Stomach smooth muscle (tissue), 2 donors: Measurements from ENCODE around the gene ATP6V1C2.
"Not testable (repeated sequence)": the region's sequence is repeated elsewhere in the genome, so short reads cannot be mapped to it uniquely, and the experiment has no call there.

Experiments used
- H3K27ac ChIP-seq: one replicate; pipeline ENCODE4 v1.7.0; 2013; ENCODE audit warnings: mild to moderate bottlenecking, low read length, inconsistent platforms
- H3K27me3 ChIP-seq, 2 donors: one replicate each; pipeline ENCODE4 v1.7.0; 2013; ENCODE audit warnings: low read length in 2 of 2; ENCODE audit not compliant: insufficient read depth in 2 of 2, control insufficient read depth in 1 of 2
- H3K36me3 ChIP-seq, 2 donors: one replicate each; pipeline ENCODE4 v1.7.0; 2013; ENCODE audit warnings: low read length in 2 of 2; ENCODE audit not compliant: control insufficient read depth in 2 of 2, insufficient read depth in 2 of 2
- H3K4me1 ChIP-seq: one replicate; pipeline ENCODE4 v1.7.0; 2013; ENCODE audit warnings: low read length; ENCODE audit not compliant: control insufficient read depth, insufficient read depth
- H3K4me3 ChIP-seq, 2 donors: one replicate each; pipeline ENCODE4 v1.7.0; 2013; ENCODE audit warnings: low read length in 2 of 2
- H3K9ac ChIP-seq, 2 donors: one replicate each; pipeline ENCODE4 v1.7.0; 2013; ENCODE audit warnings: low read length in 2 of 2, mild to moderate bottlenecking in 1 of 2
- H3K9me3 ChIP-seq, 2 donors: one replicate each; pipeline ENCODE4 v1.7.0; 2013; ENCODE audit warnings: low read length in 2 of 2; ENCODE audit not compliant: control insufficient read depth in 2 of 2
- donor health status: healthy.
- donor health status: Pancreatic carcinoma.

ATP6V1C2 gene

GRCh38 chr2:10795508-10796046 is 74.1 kb downstream of the ATP6V1C2 start:
- Histone ChIP-seq H3K9ac (no peak overlapping the region), H3K4me1 (no peaks in the 10 kb centered on the region), H3K9me3 (no peaks in the 10 kb centered on the region), H3K27me3 (no peaks in the 10 kb centered on the region), H3K4me3 (no peak overlapping the region), H3K36me3 (peaks cover 25 to 46% of the 10 kb centered on the region in 2 donors), H3K27ac (no peak overlapping the region)

- no peak overlapping the region for H3K27ac ChIP-seq
- H3K4me3 ChIP-seq = no peak overlapping the region
- no peaks in the 10 kb centered on the region for H3K9me3 ChIP-seq
- no peaks in the 10 kb centered on the region for H3K4me1 ChIP-seq
- H3K36me3 ChIP-seq = peaks cover 25 to 44% of the 10 kb centered on the region in 2 donors
- H3K27me3 ChIP-seq = no peaks in the 10 kb centered on the region
- H3K9ac ChIP-seq = no peak overlapping the region
These were observed 75.3 kb downstream of the ATP6V1C2 start for GRCh38 chr2:10796703-10797102.

GRCh38 chr2:10798783-10799182 is 77.4 kb downstream of the ATP6V1C2 start:
- Histone ChIP-seq H3K36me3 (peaks cover 19 to 31% of the 10 kb centered on the region in 2 donors), H3K27ac (no peak overlapping the region), H3K9ac (no peak overlapping the region), H3K27me3 (no peaks in the 10 kb centered on the region), H3K4me1 (no peaks in the 10 kb centered on the region), H3K4me3 (no peak overlapping the region), H3K9me3 (no peaks in the 10 kb centered on the region)

GRCh38 chr2:10800163-10800562 is 78.7 kb downstream of the ATP6V1C2 start:
- no peaks in the 10 kb centered on the region for H3K4me1 ChIP-seq
- no peak overlapping the region for H3K4me3 ChIP-seq
- no peaks in the 10 kb centered on the region for H3K27me3 ChIP-seq
- no peaks in the 10 kb centered on the region for H3K9me3 ChIP-seq
- no peak overlapping the region for H3K9ac ChIP-seq
- no peak overlapping the region for H3K27ac ChIP-seq
- peaks cover 17 to 29% of the 10 kb centered on the region in 2 donors for H3K36me3 ChIP-seq

GRCh38 chr2:10802657-10803056 is 81.2 kb downstream of the ATP6V1C2 start:
- H3K4me1 ChIP-seq = no peaks in the 10 kb centered on the region
- no peak overlapping the region for H3K4me3 ChIP-seq

GRCh38 chr2:10805990-10806389 is 84.6 kb downstream of the ATP6V1C2 start:
- not testable (repeated sequence) for H3K36me3 ChIP-seq, H3K4me3 ChIP-seq, H3K27ac ChIP-seq, H3K9ac ChIP-seq, H3K9me3 ChIP-seq, H3K27me3 ChIP-seq, H3K4me1 ChIP-seq

More at GRCh38 chr2:10802657-10803056, 81.2 kb downstream of the ATP6V1C2 start:
- no peak overlapping the region for H3K27ac ChIP-seq
- H3K9me3 ChIP-seq = no peaks in the 10 kb centered on the region
- H3K36me3 ChIP-seq = peaks cover 9 to 12% of the 10 kb centered on the region in 2 donors
- H3K27me3 ChIP-seq = no peaks in the 10 kb centered on the region
- H3K9ac ChIP-seq = no peak overlapping the region

- no peak overlapping the region for H3K4me3 ChIP-seq
- H3K27me3 ChIP-seq = no peaks in the 10 kb centered on the region
- peaks cover 1 to 5% of the 10 kb centered on the region in 2 donors for H3K36me3 ChIP-seq
- no peak overlapping the region for H3K27ac ChIP-seq
- H3K4me1 ChIP-seq = peaks cover 12% of the 10 kb centered on the region
- no peak overlapping the region for H3K9ac ChIP-seq
- H3K9me3 ChIP-seq = no peaks in the 10 kb centered on the region
These were observed 85.1 kb downstream of the ATP6V1C2 start for GRCh38 chr2:10806543-10806942.

GRCh38 chr2:10810202-10811161 is 89.1 kb downstream of the ATP6V1C2 start:
- H3K9me3 ChIP-seq = no peaks in the 10 kb centered on the region
- no peaks in the 10 kb centered on the region for H3K36me3 ChIP-seq
- peak overlapping the region; percentile 71 to 85 for H3K4me3 ChIP-seq
- no peaks in the 10 kb centered on the region for H3K27me3 ChIP-seq
- H3K4me1 ChIP-seq = peaks cover 15% of the 10 kb centered on the region
- peak overlapping the region; percentile 53 for H3K27ac ChIP-seq
- H3K9ac ChIP-seq = peak overlapping the region in 1 of 2 donors; percentile 85

GRCh38 chr2:10811517-10811916 is 90.1 kb downstream of the ATP6V1C2 start:
- Histone ChIP-seq H3K4me3 (peak overlapping the region; percentile 71 to 85), H3K27ac (peak overlapping the region; percentile 53), H3K4me1 (peaks cover 15% of the 10 kb centered on the region), H3K36me3 (no peaks in the 10 kb centered on the region), H3K27me3 (no peaks in the 10 kb centered on the region), H3K9me3 (no peaks in the 10 kb centered on the region), H3K9ac (peak overlapping the region; percentile 84 to 85)

GRCh38 chr2:10812362-10813162 is 91.1 kb downstream of the ATP6V1C2 start, which contains the start of gene PDIA6:
PDIA6 (minus strand) TSS chr2:10812785; CDS start chr2:10812696, 89 bp downstream.
- Histone ChIP-seq H3K36me3 (no peaks in the 10 kb centered on the region), H3K4me3 (peak within 1 kb of the TSS; percentile 71 to 85), H3K9ac (peak within 1 kb of the TSS; percentile 84 to 85), H3K27ac (peak within 1 kb of the TSS; percentile 67), H3K9me3 (no peaks in the 10 kb centered on the region), H3K4me1 (peaks cover 15% of the 10 kb centered on the region), H3K27me3 (no peaks in the 10 kb centered on the region)
